HG03064 (cell line): ENCODE data around the gene HYKK.
A peak's percentile ranks its signal among the peaks of the same experiment; 100 is the strongest.
"Not testable (repeated sequence)": the region's sequence is repeated elsewhere in the genome, so short reads cannot be mapped to it uniquely, and the experiment has no call there.

Source experiments
- ATAC-seq: cut with Tn5 transposase; IDR thresholded peaks from one replicate; pipeline ENCODE4 v1.9.1; 2021; ENCODE audit warnings: low read depth; ENCODE audit not compliant: unreplicated experiment

Gene HYKK

DNA sequence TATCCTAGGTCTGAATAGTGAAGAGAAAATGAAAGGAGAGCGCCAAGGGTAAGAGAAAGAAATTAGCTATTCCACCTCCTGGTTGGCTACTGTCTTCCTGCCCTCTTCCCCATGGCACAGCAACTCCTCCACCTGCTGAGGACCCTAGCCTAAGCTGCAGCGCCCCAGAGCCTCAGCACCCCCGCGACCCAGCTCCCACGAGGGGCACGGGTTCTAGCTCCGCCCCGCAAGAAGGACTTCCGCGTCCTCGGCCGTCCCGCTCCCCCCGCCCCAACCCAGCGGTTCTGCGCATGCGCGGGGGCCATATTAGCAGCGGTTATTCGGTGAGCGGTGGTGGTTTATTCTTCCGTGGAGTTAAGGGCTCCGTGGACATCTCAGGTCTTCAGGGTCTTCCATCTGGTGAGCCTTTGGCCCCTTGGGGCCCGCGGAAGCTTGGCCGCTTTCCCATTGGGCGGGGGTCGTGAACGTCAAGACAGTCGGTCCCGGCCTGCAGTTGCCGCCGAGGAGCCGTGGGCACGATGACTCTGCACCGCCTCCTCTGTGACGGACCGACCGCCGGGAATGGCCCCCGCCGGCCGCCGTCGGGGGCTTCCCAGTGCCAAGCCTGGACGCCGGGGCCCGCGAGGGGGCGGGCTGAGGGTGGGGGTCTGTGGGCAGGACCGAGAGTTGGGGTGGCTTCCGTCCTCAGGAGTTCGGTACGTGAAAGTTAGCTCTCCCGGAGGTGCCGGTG is 32.9 kb downstream of the HYKK start, which contains the start of gene PSMA4:
Gene PSMA4 (plus strand): TSS at position 304 of the 730 bp plus-strand sequence. CDS start 1,484 bp downstream, outside the sequence.
- ATAC-seq = peak; percentile 69

DNA sequence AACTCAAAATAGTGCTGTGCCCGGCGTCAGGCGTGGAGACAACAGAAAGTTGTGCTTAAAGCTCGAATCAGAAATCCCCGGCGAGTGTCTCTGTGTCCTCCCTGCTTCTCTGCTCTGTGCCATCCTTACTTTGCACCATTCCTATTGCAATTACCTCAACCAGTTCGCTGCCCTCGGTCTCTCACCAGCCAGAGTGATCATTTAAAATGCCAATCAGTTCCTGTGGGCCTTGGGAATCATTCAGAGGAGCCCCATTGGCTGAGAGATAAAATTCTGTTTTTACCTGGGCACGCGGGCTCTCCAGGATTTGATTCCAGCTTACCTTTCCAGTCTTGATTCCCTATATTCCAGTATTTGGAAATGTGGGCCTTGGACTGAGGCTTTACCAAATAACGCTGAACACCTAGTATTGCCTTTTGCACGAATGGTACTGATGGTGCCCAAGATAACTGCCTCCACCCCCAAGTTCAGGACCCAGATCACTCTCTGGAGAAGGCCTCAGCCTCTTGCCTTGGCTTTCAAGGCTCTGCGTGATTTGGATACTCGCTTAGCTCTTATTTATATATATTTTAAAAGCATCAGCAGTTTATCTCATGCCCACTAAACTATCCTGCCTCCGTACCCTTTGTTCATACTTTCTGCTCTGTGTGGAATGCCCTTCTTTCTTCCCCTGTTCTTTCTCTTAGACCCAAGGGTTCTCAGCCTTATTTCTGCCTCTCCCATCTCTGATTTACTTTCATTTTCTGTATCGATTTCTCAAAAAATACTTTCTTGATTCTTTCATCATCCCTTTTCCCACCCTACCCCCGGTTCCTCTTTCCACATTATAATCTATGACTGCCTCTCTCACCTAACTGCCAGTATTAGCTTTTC is 33.7 kb downstream of the HYKK start:
- ATAC-seq = no peak

DNA sequence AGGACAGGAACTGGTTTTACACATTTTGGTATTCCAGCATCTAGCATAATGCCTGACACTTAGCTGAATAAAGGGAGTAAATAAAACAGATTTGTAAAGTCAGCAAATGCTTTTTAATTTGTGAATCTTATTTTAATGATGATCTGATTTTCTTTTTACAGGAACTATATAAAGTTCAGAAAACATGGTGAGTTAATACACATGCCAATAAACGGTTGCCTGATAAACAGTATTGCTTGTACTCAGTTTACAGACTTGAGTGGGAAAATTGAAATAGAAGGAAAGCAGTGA is 34.3 kb downstream of the HYKK start:
- ATAC-seq = no peak

DNA sequence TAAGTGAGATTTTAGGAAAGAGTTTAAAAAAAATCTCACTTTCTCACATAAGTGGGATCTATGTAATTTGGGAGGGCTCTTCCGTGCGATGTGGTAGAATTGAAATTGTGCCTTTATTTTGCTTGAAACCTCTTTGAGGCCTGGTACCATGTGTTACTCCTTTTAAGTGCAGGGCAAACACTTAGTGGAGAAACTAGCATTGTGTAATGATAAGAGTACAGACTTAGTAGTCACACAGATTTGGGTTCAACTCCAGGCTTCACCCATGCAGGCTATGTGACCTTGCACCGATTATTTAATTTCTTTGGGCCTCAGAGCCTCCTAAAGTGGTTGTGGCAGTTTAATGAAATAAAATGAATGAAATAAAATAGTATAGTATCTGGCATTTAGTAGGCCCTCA is 35.3 kb downstream of the HYKK start:
- no peak for ATAC-seq

DNA sequence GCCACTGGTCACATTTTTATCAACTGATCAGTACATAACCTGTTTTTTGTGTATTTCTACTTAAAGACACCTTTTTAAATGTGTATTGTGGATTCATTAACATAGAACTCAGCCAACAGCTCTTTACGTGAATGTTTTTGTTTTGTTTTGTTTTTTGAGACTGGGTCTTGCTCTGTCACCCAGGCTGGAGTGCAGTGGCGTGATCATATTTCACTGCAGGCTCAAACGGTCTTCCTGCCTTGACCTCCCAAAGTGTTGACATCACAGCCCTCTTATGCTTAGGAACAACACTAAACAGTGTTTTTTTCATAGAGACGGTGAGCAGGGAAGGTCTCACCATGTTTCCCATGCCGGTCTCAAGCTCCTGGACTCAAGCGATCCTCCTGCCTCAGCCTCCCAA is 42.8 kb downstream of the HYKK start:
- ATAC-seq = no peak

DNA sequence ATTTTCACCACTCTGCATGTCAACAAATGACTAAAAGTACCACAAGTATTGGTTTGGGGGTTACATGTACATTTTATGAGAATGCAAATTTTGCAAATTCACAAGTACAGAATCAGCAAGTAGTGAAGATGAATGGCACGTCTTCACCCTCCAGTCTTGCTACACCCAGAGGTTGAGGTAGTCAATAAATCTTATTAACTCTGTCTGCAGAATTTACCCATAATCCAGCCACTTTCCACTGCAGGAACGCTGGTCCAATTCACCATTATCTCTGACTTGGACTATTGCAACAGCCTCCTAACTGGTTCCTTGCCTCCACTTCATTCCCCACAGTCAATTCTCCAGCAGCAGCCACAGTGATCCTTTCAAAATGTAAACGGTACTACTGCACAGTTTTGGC is 43.4 kb downstream of the HYKK start:
- no peak for ATAC-seq

DNA sequence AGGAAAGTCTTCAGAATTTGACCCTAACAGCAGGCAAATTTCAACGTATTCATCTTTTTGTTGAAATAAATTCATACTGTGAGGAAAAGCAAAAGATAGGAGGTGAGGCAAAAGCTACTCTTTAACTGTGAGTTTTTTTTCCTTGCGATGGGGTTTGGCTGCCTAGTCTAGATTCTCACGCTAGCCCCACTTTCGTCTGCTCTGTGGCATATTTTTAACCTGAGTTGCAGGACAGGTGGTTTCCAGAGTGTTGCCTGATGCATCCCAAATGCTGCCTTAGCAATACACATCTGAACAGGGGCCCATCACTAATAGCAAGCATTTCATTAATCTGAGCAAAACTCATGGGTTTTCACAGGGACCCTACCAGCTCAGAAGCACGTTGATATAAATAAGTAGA is 44.5 kb downstream of the HYKK start:
- ATAC-seq = no peak

DNA sequence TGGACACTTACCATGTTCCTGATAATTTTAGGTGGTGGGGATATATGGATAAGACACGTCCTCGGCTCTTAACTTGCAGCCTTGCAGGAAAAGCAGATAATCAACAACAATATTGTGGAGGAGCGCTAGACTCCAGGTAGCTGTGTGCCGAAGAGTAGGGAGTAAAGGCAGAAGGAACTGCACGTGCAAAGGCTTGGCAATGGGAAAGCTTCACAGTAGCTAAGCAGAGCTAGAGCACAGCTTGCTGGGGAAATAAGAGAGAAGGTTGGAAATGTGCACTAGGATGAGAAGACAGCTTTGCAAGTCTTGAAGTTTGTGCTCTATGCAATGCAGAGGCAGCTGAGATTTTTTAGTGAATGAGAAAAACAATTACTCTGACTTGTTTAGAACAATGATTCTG is 45.2 kb downstream of the HYKK start:
- ATAC-seq = no peak

DNA sequence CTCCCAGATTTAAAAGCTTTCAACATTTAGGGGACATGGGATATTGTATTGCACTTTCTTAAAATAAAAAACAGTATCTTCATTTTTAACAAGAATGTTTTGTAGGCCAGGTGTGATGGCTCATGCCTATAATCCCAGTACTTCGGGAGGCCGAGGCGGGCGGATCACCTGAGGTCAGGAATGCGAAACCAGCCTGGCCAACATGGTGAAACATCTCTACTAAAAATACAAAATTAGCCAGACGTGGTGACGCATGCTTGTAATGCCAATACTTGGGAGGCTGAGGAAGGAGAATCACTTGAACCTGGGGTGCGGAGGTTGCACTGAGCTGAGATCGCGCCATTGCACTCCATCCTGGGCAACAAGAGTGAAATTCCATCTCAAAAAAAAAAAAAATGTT is 52.8 kb downstream of the HYKK start:
- ATAC-seq = not testable (repeated sequence)

DNA sequence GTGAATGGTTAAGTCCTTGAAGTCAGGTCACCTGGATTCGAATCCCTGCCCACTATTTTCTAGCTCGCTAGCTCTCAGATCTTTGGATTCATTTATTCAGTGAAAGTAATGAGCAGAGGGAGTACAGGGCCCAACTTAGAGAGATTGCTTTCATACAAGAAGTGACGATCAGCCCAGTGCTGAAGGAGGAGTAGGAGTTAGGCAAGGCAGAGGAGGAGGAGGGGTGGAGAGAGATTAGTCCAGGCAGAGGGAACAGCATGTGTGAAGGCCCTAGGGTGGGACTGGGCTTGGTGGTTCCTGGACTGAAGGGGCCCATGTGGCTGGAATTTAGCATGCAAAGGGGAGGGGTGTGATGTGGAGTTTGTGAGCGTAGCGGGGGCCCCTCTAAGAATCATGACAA is 54.1 kb downstream of the HYKK start:
- ATAC-seq = no peak

DNA sequence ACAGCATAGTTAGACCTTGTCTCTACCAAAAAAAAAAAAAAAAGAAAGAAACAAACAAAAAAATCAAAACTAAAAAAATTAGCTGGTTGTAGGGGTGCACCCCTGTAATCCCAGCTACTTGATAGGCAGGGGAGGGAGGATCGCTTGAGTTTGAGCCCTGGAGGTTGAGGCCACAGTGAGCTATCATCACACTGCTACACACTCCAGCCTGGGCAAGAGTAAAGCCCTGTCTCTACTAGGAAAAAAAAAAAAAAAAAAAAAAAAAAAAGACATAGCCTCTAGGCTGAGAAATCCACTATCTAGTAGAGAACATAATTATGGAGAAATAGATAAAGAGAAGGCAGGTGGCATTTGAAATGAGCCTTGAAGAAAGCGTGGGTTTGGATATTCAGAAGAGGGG is 55.7 kb downstream of the HYKK start:
- no peak for ATAC-seq

DNA sequence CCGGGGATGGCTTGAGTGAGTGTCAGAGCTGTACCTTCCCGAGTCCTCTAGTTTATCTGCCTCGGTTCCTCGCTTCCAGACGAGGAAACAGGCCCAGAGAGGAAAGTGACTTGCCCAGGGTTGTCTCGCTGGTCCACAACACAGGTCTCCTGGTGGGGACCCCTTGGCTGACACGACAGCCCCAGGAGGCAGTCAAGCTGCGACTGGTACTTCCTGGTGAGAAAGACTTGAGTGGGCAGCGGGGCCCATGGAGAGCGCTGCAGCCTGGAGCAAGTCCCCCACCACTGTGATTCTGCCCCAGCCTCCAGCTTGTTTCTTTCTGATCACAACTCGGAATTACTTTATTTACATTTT is 57.3 kb downstream of the HYKK start:
- ATAC-seq = peak; percentile 15

DNA sequence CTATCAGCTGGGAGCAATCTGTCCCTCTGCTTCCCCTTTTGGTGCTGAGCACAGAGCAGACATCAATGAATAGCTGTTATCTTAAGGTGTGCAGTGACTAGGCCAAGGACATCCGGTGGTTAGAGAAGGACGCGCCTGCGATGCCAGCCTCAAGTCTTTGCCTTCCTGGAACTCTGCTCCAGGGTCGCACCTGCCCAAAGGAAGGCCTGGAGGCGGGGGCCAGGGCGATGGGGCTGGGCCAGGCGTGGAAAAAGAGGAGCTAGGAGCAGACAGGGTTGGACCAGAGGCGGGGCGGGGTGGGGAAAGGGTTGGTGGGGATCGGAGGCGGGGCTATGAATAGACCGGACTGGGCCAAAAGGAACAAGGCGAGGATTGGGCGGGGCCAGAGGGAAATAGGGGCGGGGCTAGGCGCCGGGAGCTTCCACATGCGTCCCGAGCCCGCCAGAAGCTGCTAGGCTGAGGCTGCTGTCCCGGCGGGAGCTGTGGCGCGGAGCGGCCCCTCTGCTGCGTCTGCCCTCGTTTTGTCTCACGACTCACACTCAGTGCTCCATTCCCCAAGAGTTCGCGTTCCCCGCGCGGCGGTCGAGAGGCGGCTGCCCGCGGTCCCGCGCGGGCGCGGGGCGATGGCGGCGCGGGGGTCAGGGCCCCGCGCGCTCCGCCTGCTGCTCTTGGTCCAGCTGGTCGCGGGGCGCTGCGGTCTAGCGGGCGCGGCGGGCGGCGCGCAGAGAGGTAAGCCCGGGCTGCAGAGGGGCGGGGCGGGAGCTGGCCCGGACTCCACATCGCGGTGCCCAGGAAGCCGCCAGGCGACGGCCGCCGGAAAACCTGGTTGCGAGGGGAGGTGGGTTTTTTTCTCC is 57.9 kb downstream of the HYKK start, which contains the start of gene CHRNA5:
Gene CHRNA5 (plus strand): TSS at position 424 of the 854 bp plus-strand sequence. CDS start 200 bp downstream, at position 624.
- peak; percentile 65 for ATAC-seq

DNA sequence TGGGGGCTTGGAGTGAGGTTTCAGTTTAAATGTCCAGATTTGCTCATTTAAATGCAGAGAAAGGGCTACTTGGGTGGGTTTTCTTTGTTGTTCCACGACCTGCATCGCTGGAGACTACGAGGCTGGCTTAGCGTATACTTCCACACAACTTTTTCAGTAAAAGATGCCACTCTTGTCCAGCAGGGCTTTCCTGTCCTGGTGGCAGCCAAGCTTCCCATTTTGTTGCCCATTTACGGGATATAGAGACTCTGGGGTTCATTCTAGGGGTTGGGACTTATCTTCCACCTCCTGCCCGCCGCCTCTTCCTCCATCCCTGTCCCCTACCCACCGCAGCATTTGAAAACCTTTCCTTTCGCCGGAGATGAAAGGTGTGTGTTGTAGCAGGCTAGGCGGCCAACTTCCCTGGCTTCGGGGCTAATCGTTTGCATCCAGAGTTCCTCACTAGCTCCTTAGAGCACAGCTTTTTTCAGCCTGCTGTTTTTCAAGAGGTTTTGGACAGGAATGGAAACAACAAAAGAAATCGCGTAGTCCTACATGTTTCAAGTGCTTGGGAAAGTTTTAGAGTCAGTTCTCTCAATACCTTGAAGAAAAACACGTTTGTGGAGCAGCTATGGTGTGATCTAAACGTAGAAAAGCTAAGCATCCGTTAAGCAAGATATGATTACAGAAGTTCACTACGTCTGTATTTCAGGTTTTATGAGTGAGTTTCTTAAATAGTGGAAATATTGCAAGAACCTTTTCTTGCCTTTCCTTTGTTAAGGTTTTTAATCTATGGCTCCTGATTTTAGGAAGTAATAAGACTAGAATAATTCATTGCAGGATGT is 58.8 kb downstream of the HYKK start:
- ATAC-seq = peak; percentile 10

DNA sequence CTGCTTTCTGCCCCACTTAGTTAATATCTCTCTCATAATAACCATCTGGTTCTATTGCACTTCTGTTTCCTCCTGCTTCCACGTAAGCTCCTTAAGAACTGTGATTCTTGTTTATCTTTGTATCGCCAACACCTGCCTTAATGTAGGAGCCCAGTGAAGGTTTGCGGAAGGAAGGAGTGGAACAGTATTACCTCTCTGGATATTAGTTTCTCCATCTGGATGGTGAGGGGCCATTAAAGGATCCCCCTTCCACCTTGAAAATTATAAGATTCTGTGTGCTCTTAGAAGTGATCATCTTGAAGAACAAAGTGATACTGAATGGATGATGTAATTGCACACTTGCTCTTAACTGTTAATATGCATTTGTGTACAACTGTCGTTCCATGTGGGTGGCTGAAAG is 60.2 kb downstream of the HYKK start:
- ATAC-seq = no peak

DNA sequence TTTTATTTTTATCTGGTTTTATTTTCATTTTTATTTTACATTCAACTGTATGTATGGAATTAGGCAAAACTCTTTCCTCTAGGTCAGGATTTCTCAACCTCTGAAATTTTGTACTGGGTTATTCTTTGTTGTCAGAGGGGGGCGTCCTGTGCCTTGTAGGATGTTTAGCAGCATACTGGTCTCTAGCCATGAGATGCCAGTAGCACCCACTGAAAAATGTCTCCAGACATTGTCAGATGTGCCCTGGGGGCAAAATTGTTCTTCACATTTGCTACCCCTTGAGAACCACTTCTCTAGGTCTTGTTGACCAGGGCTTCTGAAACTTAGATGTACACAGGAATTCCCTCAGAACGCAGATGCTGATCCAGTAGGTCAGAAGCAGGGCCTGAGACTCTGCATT is 63.3 kb downstream of the HYKK start:
- no peak for ATAC-seq

DNA sequence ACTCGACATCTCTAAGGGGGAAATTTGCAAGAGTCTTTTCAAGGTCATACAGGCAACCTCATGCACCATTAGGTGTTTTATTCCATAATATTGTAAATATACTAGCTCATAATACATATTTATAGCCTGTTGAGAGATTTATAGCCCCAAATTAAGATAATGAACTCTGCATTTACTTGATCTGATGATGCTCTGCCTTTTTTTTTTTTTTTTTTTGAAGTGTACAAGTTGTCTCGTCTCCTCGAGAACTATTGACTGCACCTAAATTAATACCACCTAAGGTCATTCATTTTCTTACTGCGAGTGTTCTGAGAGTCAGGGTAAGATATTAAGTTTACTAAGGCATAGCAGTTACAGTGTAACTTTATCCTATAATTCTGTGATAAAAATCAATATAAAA is 64.0 kb downstream of the HYKK start:
- no peak for ATAC-seq

DNA sequence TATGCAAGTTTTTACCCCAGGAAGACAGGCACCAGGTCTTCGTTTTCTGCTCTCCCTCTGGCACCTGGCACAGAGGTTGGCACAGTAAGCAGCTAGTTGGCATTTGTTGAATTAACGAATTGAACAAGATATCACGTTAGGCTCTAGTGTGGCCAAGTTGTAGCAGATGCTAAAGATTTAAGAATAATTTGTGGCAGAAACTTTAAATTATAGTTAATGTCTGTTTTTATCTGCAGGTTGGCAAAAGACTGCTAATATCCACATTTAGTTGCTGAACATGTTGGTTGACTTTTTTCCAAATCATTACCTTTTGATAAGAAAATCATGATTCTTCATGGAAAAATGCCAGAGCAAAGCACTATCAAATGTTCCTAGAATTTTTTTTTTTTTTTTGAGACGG is 66.0 kb downstream of the HYKK start:
- no peak for ATAC-seq

DNA sequence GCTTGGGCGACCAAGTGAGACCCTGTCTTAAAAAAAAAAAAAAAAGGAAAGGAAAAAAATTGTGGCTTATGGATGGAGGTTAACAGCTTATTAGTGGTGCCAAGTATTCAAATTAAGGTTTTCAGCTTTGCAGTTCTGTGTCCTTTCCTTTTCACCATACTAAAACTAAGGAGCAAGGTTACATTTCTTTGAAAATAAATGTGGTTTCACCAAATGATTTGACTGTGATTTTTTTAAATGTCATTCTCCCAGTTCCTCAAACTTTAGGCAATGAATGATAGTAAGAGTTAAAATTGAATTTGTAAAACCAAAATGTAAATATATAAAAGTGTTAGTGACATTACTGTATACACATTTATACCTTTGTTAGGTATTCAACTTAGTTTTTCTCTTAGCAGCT is 67.6 kb downstream of the HYKK start:
- ATAC-seq = no peak
